GM19351 (cell line): Measurements from ENCODE around the gene FES.

Experiments
- ATAC-seq: cut with Tn5 transposase; IDR thresholded peaks from one replicate; pipeline ENCODE4 v1.9.1; 2021; ENCODE audit warnings: mild to moderate bottlenecking, moderate library complexity; ENCODE audit not compliant: unreplicated experiment

Gene FES

DNA sequence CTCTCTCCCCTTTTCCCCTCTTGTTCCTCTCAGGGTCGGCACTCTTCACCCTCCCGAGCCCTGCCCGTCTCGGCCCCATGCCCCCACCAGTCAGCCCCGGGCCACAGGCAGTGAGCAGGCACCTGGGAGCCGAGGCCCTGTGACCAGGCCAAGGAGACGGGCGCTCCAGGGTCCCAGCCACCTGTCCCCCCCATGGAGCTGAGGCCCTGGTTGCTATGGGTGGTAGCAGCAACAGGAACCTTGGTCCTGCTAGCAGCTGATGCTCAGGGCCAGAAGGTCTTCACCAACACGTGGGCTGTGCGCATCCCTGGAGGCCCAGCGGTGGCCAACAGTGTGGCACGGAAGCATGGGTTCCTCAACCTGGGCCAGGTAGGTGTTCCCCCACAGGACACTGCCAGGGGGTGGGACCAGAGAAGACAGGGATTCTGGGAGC, 8.7 kb upstream of the FES start:
- no peak for ATAC-seq

DNA sequence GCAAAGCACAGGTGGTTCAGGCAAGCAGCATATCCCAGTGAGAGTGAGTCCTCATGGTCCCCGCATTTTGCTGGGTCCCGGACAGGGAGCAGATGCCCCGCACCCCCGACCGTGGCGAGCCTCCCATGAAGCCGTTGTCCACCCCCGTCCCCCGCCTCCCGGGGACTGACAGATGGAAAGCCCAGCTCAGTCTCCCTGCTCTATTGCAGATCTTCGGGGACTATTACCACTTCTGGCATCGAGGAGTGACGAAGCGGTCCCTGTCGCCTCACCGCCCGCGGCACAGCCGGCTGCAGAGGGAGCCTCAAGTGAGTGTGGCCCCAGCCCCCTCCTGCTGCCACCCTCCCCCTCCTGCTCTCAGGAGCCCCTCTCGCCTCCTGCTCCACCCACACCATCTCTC, 8.3 kb upstream of the FES start:
- no peak for ATAC-seq

DNA sequence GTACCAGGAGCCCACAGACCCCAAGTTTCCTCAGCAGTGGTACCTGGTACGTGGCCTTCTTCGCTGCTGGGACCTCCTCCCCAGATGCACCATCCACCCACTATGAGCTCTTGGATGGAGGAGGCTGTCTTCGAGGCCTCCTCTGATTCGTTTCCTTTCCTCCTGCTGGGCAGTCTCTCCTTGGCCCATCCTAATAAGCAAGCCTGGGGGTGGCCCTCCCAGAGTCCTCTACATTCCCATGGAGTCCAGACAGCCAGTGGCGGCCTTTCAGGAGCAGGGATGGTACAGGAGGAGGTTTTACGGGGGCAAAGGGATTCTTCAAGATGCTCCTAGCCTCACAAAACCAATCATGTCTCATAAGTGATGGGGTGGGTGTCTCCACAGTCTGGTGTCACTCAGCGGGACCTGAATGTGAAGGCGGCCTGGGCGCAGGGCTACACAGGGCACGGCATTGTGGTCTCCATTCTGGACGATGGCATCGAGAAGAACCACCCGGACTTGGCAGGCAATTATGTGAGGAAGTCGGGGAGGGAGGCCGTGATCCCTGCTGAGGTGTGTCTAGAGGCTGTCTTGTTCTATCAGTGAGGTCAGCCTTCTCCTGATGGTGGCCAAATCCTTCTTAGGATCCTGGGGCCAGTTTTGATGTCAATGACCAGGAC, 7.7 kb upstream of the FES start:
- ATAC-seq = no peak

DNA sequence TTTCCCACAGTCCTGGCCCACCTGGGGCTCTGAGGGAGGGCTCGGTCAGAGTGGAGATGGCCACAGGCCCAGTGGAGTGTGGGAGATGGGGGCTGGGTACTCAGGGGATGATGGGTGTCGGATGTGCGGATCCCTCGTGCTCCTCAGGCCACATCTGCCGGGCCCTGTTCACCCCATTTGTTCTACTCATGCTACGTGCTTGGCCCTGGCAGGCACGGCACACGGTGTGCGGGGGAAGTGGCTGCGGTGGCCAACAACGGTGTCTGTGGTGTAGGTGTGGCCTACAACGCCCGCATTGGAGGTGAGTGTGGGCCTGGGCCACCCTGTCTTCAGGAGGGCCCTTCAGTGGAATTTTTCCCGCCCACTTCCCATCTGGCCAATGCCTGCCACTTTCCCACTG, 7.0 kb upstream of the FES start:
- no peak for ATAC-seq

DNA sequence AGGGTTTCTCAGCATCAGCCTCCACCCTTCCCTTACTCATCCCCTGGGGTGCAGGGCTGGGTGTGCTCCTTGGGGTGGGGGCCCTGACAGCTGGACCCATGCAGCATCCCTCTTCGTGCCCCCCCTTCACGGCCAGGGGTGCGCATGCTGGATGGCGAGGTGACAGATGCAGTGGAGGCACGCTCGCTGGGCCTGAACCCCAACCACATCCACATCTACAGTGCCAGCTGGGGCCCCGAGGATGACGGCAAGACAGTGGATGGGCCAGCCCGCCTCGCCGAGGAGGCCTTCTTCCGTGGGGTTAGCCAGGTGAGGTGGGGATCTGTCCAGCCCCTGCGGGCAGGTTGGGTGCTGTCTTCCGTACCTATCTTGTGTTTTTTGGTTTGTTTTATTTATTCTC, 6.3 kb upstream of the FES start:
- ATAC-seq = no peak

DNA sequence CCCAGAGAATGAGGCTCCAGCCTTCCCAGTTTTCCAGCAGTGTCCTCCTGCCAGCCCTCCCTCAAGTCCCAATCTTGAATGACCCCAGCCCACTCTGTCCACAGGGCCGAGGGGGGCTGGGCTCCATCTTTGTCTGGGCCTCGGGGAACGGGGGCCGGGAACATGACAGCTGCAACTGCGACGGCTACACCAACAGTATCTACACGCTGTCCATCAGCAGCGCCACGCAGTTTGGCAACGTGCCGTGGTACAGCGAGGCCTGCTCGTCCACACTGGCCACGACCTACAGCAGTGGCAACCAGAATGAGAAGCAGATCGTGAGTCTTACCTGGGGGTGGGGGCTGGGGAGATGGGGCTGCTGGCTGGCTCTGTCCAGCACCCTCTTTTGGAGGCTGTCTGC, 5.6 kb upstream of the FES start:
- ATAC-seq = no peak

DNA sequence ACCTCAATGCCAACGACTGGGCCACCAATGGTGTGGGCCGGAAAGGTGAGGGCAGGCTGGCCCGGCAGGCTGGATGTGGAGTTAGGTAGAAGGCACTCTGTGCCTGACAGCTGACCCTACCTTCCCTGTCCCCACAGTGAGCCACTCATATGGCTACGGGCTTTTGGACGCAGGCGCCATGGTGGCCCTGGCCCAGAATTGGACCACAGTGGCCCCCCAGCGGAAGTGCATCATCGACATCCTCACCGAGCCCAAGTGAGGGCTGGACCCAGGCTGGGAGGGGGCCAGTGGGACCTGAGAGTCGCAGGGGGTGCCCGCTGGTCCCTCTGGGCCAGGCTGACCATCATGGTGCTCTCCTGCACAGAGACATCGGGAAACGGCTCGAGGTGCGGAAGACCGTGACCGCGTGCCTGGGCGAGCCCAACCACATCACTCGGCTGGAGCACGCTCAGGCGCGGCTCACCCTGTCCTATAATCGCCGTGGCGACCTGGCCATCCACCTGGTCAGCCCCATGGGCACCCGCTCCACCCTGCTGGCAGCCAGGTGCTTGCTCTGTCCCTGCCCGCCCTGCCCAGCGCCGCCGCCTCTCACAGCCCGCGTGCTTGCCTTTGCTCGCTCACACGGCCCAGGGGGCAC, 4.5 kb upstream of the FES start:
- no peak for ATAC-seq

DNA sequence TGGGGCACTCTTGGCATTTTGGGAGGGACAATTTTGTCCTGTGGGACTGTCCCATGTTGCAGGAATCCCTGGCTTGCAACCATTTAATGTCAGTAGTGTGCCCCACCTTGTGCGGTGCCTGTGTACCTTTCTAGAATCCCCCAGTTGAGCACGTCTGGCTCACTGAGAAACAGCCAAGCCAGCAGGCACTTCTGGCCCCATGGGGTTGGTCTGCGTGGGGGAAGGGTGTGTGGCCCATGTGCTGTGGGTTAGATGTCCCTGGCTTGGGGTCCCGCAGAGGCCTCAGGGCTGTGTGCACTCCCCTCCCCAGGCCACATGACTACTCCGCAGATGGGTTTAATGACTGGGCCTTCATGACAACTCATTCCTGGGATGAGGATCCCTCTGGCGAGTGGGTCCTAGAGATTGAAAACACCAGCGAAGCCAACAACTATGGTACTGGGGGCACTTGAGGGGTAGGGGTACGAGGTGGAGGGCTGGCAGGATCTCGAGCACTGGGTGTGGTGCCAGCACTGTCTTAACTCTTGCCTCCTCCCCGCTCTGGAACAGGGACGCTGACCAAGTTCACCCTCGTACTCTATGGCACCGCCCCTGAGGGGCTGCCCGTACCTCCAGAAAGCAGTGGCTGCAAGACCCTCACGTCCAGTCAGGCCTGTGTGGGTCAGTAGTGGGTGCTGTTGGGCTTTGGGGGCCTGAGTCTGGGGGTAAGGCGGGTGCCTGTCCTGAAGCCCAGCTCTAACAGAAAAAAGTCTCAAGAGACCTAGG, 3.7 kb upstream of the FES start:
- ATAC-seq = no peak

DNA sequence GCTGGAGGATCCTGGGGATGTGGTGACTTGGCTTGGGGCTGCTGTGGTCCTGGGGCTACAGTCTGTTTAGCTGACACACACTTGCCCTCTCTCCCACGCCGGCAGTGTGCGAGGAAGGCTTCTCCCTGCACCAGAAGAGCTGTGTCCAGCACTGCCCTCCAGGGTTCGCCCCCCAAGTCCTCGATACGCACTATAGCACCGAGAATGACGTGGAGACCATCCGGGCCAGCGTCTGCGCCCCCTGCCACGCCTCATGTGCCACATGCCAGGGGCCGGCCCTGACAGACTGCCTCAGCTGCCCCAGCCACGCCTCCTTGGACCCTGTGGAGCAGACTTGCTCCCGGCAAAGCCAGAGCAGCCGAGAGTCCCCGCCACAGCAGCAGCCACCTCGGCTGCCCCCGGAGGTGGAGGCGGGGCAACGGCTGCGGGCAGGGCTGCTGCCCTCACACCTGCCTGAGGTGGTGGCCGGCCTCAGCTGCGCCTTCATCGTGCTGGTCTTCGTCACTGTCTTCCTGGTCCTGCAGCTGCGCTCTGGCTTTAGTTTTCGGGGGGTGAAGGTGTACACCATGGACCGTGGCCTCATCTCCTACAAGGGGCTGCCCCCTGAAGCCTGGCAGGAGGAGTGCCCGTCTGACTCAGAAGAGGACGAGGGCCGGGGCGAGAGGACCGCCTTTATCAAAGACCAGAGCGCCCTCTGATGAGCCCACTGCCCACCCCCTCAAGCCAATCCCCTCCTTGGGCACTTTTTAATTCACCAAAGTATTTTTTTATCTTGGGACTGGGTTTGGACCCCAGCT, 2.9 kb upstream of the FES start:
- no peak for ATAC-seq

DNA sequence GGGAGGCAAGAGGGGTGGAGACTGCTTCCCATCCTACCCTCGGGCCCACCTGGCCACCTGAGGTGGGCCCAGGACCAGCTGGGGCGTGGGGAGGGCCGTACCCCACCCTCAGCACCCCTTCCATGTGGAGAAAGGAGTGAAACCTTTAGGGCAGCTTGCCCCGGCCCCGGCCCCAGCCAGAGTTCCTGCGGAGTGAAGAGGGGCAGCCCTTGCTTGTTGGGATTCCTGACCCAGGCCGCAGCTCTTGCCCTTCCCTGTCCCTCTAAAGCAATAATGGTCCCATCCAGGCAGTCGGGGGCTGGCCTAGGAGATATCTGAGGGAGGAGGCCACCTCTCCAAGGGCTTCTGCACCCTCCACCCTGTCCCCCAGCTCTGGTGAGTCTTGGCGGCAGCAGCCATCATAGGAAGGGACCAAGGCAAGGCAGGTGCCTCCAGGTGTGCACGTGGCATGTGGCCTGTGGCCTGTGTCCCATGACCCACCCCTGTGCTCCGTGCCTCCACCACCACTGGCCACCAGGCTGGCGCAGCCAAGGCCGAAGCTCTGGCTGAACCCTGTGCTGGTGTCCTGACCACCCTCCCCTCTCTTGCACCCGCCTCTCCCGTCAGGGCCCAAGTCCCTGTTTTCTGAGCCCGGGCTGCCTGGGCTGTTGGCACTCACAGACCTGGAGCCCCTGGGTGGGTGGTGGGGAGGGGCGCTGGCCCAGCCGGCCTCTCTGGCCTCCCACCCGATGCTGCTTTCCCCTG, 2.2 kb upstream of the FES start:
- no peak for ATAC-seq

DNA sequence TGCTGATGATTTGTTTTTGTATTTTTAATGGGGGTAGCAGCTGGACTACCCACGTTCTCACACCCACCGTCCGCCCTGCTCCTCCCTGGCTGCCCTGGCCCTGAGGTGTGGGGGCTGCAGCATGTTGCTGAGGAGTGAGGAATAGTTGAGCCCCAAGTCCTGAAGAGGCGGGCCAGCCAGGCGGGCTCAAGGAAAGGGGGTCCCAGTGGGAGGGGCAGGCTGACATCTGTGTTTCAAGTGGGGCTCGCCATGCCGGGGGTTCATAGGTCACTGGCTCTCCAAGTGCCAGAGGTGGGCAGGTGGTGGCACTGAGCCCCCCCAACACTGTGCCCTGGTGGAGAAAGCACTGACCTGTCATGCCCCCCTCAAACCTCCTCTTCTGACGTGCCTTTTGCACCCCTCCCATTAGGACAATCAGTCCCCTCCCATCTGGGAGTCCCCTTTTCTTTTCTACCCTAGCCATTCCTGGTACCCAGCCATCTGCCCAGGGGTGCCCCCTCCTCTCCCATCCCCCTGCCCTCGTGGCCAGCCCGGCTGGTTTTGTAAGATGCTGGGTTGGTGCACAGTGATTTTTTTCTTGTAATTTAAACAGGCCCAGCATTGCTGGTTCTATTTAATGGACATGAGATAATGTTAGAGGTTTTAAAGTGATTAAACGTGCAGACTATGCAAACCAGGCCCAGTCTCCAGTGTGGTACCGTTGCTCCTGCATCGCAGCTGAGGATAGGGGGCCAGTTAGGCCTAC, 1.4 kb upstream of the FES start:
- no peak for ATAC-seq

DNA sequence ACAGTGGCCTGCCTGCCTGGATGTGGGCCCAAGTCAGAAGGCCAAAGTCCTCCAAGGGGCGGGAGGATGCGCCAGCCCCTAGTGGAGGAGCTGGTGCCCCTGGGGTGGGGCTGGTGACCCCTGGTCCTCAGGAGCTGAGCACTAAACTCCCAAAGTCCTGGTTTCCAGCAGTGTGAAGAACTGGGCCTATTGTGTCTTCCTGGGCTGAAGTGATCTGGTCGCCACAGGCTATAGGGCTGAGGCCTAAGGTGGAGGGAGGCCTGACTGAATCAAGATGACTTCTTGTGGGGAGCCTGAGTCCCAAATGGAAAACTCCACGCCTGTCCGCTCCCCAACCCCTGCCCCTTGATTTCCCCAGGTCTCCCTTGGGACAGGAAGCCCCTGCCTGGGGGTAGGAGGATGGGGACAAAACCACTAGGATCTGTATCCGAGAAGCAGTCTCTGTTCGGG, 753 bp upstream of the FES start:
- ATAC-seq = no peak

DNA sequence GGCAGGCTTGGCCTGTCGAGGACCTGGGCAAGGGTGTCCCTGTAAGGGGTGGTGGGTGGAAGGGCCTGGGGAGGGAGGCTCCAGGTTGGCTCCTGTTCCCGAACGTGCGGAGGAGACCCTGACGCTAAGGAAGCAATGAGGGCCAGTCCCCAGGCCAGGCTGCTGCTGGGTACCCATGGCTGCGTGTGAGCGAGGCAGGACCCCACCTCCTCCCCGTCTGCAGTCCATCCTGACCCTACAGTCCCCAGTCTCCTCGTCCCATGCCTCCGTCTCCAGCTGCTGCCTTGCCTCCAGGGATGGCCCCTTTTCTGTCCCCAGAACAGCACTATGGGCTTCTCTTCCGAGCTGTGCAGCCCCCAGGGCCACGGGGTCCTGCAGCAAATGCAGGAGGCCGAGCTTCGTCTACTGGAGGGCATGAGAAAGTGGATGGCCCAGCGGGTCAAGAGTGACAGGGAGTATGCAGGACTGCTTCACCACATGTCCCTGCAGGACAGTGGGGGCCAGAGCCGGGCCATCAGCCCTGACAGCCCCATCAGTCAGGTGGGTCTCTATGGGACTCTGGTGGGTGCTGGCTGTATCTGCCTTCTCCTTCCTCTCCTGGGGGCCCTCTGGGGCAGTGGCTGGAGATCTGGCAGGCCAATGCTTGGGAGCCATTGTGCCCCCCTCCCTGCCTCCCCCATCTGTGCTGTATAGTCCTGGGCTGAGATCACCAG, 571 bp downstream of the FES start:
- ATAC-seq = no peak

DNA sequence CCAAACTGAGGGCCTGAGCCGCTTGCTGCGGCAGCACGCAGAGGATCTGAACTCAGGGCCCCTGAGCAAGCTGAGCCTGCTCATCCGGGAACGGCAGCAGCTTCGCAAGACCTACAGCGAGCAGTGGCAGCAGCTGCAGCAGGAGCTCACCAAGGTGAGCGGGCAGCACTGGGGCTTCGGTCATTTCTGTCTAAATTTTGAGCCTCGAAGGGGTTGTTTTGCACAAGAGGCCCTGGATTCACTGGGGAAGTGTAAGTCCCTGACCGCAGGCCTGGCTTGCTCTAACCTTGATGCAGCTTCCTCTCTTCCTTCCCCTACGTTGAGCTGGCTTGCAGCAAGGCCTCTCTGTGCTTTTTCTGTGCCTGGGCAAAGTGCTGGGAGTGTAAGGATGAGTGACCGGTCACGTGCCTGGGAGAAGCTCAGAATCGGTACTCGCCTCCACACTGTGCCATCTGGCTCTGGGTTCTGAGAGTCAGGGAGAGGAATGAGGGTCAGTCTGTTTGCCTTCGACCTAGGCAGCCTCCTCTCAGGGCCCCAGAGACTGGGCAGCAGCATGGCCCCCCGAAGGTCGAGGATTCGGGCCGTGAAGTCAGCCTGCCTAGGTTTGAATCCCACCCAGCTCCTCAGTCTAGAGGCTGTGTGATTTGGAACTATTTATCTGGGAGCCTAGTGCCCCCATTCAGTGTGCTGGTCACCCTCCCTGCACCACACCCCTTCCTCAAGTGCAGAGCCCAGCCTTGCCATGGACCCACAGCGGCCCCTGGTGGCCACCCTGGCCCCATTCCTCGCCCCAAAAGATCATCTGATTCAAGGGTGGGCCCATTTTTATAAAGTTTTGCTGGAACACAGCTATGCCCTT, 1.4 kb downstream of the FES start:
- ATAC-seq = peak; percentile 48

DNA sequence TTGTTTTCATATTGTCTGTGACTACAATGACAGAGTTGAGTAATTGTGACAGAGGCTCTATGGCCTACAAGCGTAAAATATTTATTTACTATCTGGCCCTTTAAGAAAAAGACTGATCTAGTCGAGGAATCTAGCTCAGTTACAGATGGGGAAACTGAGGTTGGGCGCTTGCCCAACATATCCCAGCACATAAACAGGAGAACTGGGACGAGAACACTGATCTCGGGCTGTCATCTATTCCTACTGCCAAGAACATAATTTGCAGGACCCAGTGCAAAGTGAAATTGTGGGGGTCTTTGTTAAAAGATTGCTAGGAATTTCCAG, 1.9 kb downstream of the FES start:
- ATAC-seq = no peak

DNA sequence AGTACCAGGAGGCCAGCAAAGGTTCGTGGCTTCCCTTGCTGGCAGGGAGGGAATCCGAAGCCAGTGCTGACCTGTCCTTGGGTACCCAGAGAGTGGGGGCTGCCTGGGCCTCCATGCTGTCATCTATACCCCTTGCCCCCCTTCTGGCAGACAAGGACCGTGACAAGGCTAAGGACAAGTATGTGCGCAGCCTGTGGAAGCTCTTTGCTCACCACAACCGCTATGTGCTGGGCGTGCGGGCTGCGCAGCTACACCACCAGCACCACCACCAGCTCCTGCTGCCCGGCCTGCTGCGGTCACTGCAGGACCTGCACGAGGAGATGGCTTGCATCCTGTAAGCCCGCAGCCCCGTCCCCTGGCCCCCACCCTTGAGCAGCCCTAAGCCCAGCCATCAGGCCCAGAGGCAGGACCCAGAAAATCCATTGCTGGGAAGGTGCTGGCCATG, 2.8 kb downstream of the FES start:
- ATAC-seq = no peak

DNA sequence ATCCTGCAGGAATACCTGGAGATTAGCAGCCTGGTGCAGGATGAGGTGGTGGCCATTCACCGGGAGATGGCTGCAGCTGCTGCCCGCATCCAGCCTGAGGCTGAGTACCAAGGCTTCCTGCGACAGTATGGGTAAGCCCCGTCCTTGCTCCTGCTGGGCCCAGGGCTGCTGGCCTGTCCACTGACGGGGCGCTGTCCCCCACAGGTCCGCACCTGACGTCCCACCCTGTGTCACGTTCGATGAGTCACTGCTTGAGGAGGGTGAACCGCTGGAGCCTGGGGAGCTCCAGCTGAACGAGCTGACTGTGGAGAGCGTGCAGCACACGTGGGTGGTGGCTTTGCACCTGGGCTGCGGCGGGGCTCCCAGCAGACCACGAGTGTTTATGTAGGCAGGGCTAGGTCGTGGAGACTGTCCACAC, 5.0 kb downstream of the FES start:
- no peak for ATAC-seq

DNA sequence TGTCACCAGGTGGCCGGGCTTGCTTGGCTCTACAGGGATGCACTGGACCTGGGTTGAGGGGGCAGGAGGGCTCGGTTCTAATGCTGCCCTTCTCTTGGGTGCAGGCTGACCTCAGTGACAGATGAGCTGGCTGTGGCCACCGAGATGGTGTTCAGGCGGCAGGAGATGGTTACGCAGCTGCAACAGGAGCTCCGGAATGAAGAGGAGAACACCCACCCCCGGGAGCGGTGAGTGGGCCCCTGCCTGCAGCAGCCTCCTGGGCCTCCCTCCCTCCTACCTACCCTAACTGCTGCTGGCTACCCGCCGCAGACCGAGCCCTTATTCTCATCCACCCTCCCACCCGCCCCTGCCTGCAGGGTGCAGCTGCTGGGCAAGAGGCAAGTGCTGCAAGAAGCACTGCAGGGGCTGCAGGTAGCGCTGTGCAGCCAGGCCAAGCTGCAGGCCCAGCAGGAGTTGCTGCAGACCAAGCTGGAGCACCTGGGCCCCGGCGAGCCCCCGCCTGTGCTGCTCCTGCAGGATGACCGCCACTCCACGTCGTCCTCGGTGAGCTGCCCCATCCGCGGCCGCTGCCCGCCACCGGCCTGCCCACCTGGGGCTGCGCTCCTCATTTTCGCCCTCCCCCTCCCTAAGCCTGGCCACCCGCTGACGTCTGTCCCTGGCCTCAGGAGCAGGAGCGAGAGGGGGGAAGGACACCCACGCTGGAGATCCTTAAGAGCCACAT, 5.6 kb downstream of the FES start:
- no peak for ATAC-seq
